Mesendoderm (in vitro differentiated cells): ENCODE measurements around the gene EYS.
A peak's percentile ranks its signal among the peaks of the same experiment; 100 is the strongest.

Experiments used
- DNase-seq: peaks from one replicate; pipeline ENCODE4 v3.0.0; 2013
- H2AK5ac ChIP-seq: 2 replicates; pipeline ENCODE4 v1.6.1; 2013; ENCODE audit warnings: low read length, inconsistent platforms
- H2BK120ac ChIP-seq: 2 replicates; pipeline ENCODE4 v1.6.1; 2013; ENCODE audit warnings: low read depth, mild to moderate bottlenecking, low read length, moderate library complexity, mixed read lengths
- H2BK15ac ChIP-seq: replicated peaks from 2 replicates; pipeline ENCODE4 v1.6.1; 2013; ENCODE audit warnings: low read depth, mild to moderate bottlenecking, moderate library complexity
- H2BK5ac ChIP-seq: 2 replicates; pipeline ENCODE4 v1.6.1; 2013; ENCODE audit warnings: low read length, inconsistent platforms
- H3K18ac ChIP-seq: 2 replicates; pipeline ENCODE4 v1.6.1; 2013; ENCODE audit warnings: mild to moderate bottlenecking, low read length, mixed read lengths
- H3K23ac ChIP-seq: one replicate; pipeline ENCODE4 v1.6.1; 2013; ENCODE audit warnings: low read length
- H3K27ac ChIP-seq: 2 replicates; pipeline ENCODE4 v1.5.1; 2013; ENCODE audit warnings: low read depth, mild to moderate bottlenecking, inconsistent platforms, low read length, moderate library complexity
- H3K27me3 ChIP-seq: 2 replicates; pipeline ENCODE4 v1.6.1; 2013; ENCODE audit warnings: low read length, control low read depth, mild to moderate bottlenecking, inconsistent platforms; ENCODE audit not compliant: insufficient read depth, poor library complexity
- H3K36me3 ChIP-seq: 2 replicates; pipeline ENCODE4 v1.6.1; 2013; ENCODE audit warnings: low read length, inconsistent platforms; ENCODE audit not compliant: control insufficient read depth, insufficient read depth
- H3K4ac ChIP-seq: one replicate; pipeline ENCODE4 v1.6.1; 2013; ENCODE audit warnings: low read depth, mild to moderate bottlenecking, low read length, moderate library complexity
- H3K4me1 ChIP-seq: 2 replicates; pipeline ENCODE4 v1.6.1; 2013; ENCODE audit warnings: low read depth, low read length, inconsistent platforms; ENCODE audit not compliant: control insufficient read depth
- H3K4me2 ChIP-seq: 2 replicates; pipeline ENCODE4 v1.6.1; 2013; ENCODE audit warnings: low read length
- H3K4me3 ChIP-seq: 2 replicates; pipeline ENCODE4 v1.5.1; 2013; ENCODE audit warnings: mild to moderate bottlenecking, low read length
- H3K56ac ChIP-seq: one replicate; pipeline ENCODE4 v1.6.1; 2013; ENCODE audit warnings: low read length
- H3K79me1 ChIP-seq: 2 replicates; pipeline ENCODE4 v1.6.1; 2013; ENCODE audit warnings: low read length, inconsistent platforms
- H3K79me2 ChIP-seq: 2 replicates; pipeline ENCODE4 v1.6.1; 2013; ENCODE audit warnings: mild to moderate bottlenecking, low read length; ENCODE audit not compliant: control insufficient read depth, insufficient read depth
- H3K9ac ChIP-seq: 2 replicates; pipeline ENCODE4 v1.6.1; 2013; ENCODE audit warnings: low read length, inconsistent platforms
- H4K5ac ChIP-seq: one replicate; pipeline ENCODE4 v1.6.1; 2013; ENCODE audit warnings: low read length
- H4K8ac ChIP-seq: one replicate; pipeline ENCODE4 v1.6.1; 2013; ENCODE audit warnings: low read depth, mild to moderate bottlenecking, control low read depth, low read length, moderate library complexity
- WGBS: extraction: QIAGEN DNeasy Blood & Tissue Kit; methylation state at CpG from one replicate; pipeline ENCODE4 v1.1.7; 2013; ENCODE audit warnings: low lambda C conversion rate, missing lambda C conversion rate; ENCODE audit not compliant: insufficient coverage; ENCODE audit errors: extremely low coverage; 5-methylcytosine and 5-hydroxymethylcytosine counted together

Gene EYS

GRCh38 chr6:63789699-63790098, 1917.3 kb downstream of the EYS start:
- Histone ChIP-seq H3K4me1 (peaks cover 2% of the 10 kb centered on the region), H2AK5ac (no peak overlapping the region), H3K4me2 (no peak overlapping the region), H3K18ac (no peak overlapping the region), H3K79me1 (no peaks in the 10 kb centered on the region), H3K4me3 (no peak overlapping the region), H2BK5ac (no peak overlapping the region), H4K5ac (no peak overlapping the region), H2BK120ac (no peak overlapping the region), H3K9ac (no peak overlapping the region), H4K8ac (no peak overlapping the region), H3K79me2 (no peaks in the 10 kb centered on the region), H3K27me3 (no peaks in the 10 kb centered on the region), H3K23ac (no peak overlapping the region), H3K56ac (no peak overlapping the region), H3K36me3 (no peaks in the 10 kb centered on the region), H2BK15ac (no peak overlapping the region), H3K4ac (no peak overlapping the region), H3K27ac (no peak overlapping the region)
- WGBS = no CpG with 5 or more reads among the region's 3 CpGs
- no peak for DNase-seq

GRCh38 chr6:63788569-63788968, 1918.5 kb downstream of the EYS start:
- no peak overlapping the region for H3K18ac ChIP-seq
- H2AK5ac ChIP-seq = no peak overlapping the region
- DNase-seq = peak; percentile 89
- no peak overlapping the region for H3K23ac ChIP-seq
- no peak overlapping the region for H4K8ac ChIP-seq
- no peaks in the 10 kb centered on the region for H3K4me1 ChIP-seq
- no peaks in the 10 kb centered on the region for H3K27me3 ChIP-seq
- no peaks in the 10 kb centered on the region for H3K36me3 ChIP-seq
- no peak overlapping the region for H3K4me2 ChIP-seq
- no peak overlapping the region for H3K4ac ChIP-seq
- H2BK5ac ChIP-seq = no peak overlapping the region
- H3K4me3 ChIP-seq = no peak overlapping the region
- no peaks in the 10 kb centered on the region for H3K79me1 ChIP-seq
- H3K9ac ChIP-seq = no peak overlapping the region
- no peak overlapping the region for H3K56ac ChIP-seq
- no peak overlapping the region for H3K27ac ChIP-seq
- H2BK120ac ChIP-seq = no peak overlapping the region
- no CpG with 5 or more reads among the region's 2 CpGs for WGBS
- H3K79me2 ChIP-seq = no peaks in the 10 kb centered on the region
- H4K5ac ChIP-seq = no peak overlapping the region
- no peak overlapping the region for H2BK15ac ChIP-seq

- H3K27ac ChIP-seq = no peak overlapping the region
These were observed 1920.0 kb downstream of the EYS start for GRCh38 chr6:63787021-63787420.

GRCh38 chr6:63785006-63785405, 1922.0 kb downstream of the EYS start:
- DNase-seq = no peak
- no peak overlapping the region for H3K4me3 ChIP-seq
- no peak overlapping the region for H3K23ac ChIP-seq
- H3K56ac ChIP-seq = no peak overlapping the region
- H4K5ac ChIP-seq = no peak overlapping the region
- no peak overlapping the region for H2BK120ac ChIP-seq
- WGBS = no CpG with 5 or more reads among the region's 1 CpG
- H3K4me2 ChIP-seq = no peak overlapping the region
- no peak overlapping the region for H2BK5ac ChIP-seq
- no peak overlapping the region for H3K4ac ChIP-seq
- no peaks in the 10 kb centered on the region for H3K79me1 ChIP-seq
- no peak overlapping the region for H4K8ac ChIP-seq
- no peaks in the 10 kb centered on the region for H3K36me3 ChIP-seq
- H3K27me3 ChIP-seq = no peaks in the 10 kb centered on the region
- H3K27ac ChIP-seq = no peak overlapping the region
- H2BK15ac ChIP-seq = no peak overlapping the region
- no peak overlapping the region for H3K9ac ChIP-seq
- no peaks in the 10 kb centered on the region for H3K79me2 ChIP-seq
- H3K4me1 ChIP-seq = no peaks in the 10 kb centered on the region
- no peak overlapping the region for H3K18ac ChIP-seq
- no peak overlapping the region for H2AK5ac ChIP-seq

More at GRCh38 chr6:63787021-63787420, 1920.0 kb downstream of the EYS start:
- H3K79me2 ChIP-seq = no peaks in the 10 kb centered on the region
- H4K8ac ChIP-seq = no peak overlapping the region
- WGBS = no CpG with 5 or more reads among the region's 1 CpG
- no peak overlapping the region for H3K4me2 ChIP-seq
- H2BK120ac ChIP-seq = no peak overlapping the region
- H3K36me3 ChIP-seq = no peaks in the 10 kb centered on the region
- no peak overlapping the region for H3K9ac ChIP-seq
- no peak overlapping the region for H3K56ac ChIP-seq
- no peak overlapping the region for H2BK5ac ChIP-seq
- no peak for DNase-seq
- no peak overlapping the region for H4K5ac ChIP-seq
- H3K27me3 ChIP-seq = no peaks in the 10 kb centered on the region
- H3K79me1 ChIP-seq = no peaks in the 10 kb centered on the region
- no peak overlapping the region for H2AK5ac ChIP-seq
- no peak overlapping the region for H3K4ac ChIP-seq
- no peak overlapping the region for H3K18ac ChIP-seq
- no peak overlapping the region for H2BK15ac ChIP-seq
- no peak overlapping the region for H3K4me3 ChIP-seq
- no peaks in the 10 kb centered on the region for H3K4me1 ChIP-seq
- no peak overlapping the region for H3K23ac ChIP-seq

- Histone ChIP-seq H3K23ac (no peak overlapping the region), H3K27me3 (no peaks in the 10 kb centered on the region), H3K79me1 (no peaks in the 10 kb centered on the region), H3K9ac (no peak overlapping the region), H3K27ac (no peak overlapping the region), H3K4me3 (no peak overlapping the region), H3K36me3 (no peaks in the 10 kb centered on the region), H3K79me2 (no peaks in the 10 kb centered on the region), H2BK5ac (no peak overlapping the region), H4K8ac (no peak overlapping the region), H3K4me1 (no peaks in the 10 kb centered on the region), H3K18ac (no peak overlapping the region), H2AK5ac (no peak overlapping the region), H3K56ac (no peak overlapping the region), H3K4me2 (no peak overlapping the region), H2BK15ac (no peak overlapping the region), H2BK120ac (no peak overlapping the region), H3K4ac (no peak overlapping the region), H4K5ac (no peak overlapping the region)
- no peak for DNase-seq
- WGBS = no CpG with 5 or more reads among the region's 1 CpG
These were observed 1923.9 kb downstream of the EYS start for GRCh38 chr6:63783096-63783495.

- no peaks in the 10 kb centered on the region for H3K36me3 ChIP-seq
- no peak overlapping the region for H2BK15ac ChIP-seq
- no peak overlapping the region for H3K4ac ChIP-seq
- no peak overlapping the region for H3K18ac ChIP-seq
- H3K56ac ChIP-seq = no peak overlapping the region
- H4K8ac ChIP-seq = no peak overlapping the region
- H4K5ac ChIP-seq = no peak overlapping the region
- no peaks in the 10 kb centered on the region for H3K4me1 ChIP-seq
- no peak overlapping the region for H2BK5ac ChIP-seq
- no peak overlapping the region for H3K23ac ChIP-seq
- WGBS = no CpG with 5 or more reads among the region's 1 CpG
- no peaks in the 10 kb centered on the region for H3K27me3 ChIP-seq
- no peak overlapping the region for H3K4me2 ChIP-seq
- no peak overlapping the region for H3K27ac ChIP-seq
- no peak for DNase-seq
- no peak overlapping the region for H2AK5ac ChIP-seq
- H3K79me2 ChIP-seq = no peaks in the 10 kb centered on the region
- no peak overlapping the region for H3K9ac ChIP-seq
- H2BK120ac ChIP-seq = no peak overlapping the region
- H3K79me1 ChIP-seq = no peaks in the 10 kb centered on the region
- no peak overlapping the region for H3K4me3 ChIP-seq
These were observed 1932.1 kb downstream of the EYS start for GRCh38 chr6:63774961-63775360.
